Measurements from ENCODE around the gene PALMD.

DNA sequence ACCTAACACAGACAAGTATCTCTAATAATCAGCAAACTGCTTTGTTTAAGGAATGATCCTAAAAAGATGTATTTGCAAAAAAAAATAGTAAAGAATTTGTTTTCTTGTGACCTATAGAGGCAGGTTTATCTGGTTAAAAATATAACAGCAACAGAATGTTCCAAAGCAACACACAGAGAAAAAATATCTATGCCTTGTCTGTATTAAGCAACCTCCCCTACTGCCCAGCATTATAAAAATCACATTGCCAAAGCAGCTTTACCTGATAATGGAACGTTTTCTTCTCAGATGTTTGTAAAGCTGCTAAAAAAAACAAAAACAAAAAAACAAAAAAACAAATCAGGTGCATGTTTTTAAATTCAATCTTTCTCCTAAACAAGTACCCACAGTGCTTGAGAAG lies 24.7 kb downstream of the PALMD start:
- TF ChIP-seq, protein P1, sequence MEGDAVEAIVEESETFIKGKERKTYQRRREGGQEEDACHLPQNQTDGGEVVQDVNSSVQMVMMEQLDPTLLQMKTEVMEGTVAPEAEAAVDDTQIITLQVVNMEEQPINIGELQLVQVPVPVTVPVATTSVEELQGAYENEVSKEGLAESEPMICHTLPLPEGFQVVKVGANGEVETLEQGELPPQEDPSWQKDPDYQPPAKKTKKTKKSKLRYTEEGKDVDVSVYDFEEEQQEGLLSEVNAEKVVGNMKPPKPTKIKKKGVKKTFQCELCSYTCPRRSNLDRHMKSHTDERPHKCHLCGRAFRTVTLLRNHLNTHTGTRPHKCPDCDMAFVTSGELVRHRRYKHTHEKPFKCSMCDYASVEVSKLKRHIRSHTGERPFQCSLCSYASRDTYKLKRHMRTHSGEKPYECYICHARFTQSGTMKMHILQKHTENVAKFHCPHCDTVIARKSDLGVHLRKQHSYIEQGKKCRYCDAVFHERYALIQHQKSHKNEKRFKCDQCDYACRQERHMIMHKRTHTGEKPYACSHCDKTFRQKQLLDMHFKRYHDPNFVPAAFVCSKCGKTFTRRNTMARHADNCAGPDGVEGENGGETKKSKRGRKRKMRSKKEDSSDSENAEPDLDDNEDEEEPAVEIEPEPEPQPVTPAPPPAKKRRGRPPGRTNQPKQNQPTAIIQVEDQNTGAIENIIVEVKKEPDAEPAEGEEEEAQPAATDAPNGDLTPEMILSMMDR (IDR thresholded peaks at IDR 0.05), result no peak
- TF ChIP-seq EZH2 (IDR thresholded peaks at IDR 0.05), result no peak
- TF ChIP-seq EZH2phosphoT487 (IDR thresholded peaks at IDR 0.05), result no peak

Data from neural progenitor cell (in vitro differentiated cells).